Sigmoid colon (tissue), 4 donors: ENCODE measurements around the gene PET100.

Experiments
- CTCF ChIP-seq, 4 experiments: fragments of 450-650 bp in 3 of 4; fragments of 200-600 bp in 1 of 4; IDR thresholded peaks; one replicate each; pipeline ENCODE4 v1.5.1; 2016 to 2019; ENCODE audit warnings: antibody characterized with exemption in 4 of 4, mild to moderate bottlenecking in 3 of 4, moderate library complexity in 2 of 4
- POLR2AphosphoS5 ChIP-seq, 4 donors: sonication (generic); formaldehyde crosslinking; IDR thresholded peaks; one replicate each; pipeline ENCODE4 v1.6.1; 2017; ENCODE audit warnings: antibody characterized with exemption in 4 of 4

GRCh38 chr19:7582446-7582845 is 47.1 kb upstream of the PET100 start:
- TF ChIP-seq CTCF (IDR thresholded peaks at IDR 0.05) (no peak), POLR2AphosphoS5 (IDR thresholded peaks at IDR 0.05) (no peak)
